GM12878 (cell line): ENCODE measurements around the gene DEFB123. TPM values are rescaled to one million over a fixed set of nuclear protein-coding genes. Genes with fewer than 3 reads are reported as not detected.
"Not testable (repeated sequence)": the region's sequence is repeated elsewhere in the genome, so short reads cannot be mapped to it uniquely, and the experiment has no call there.

Experiments used
- ATAC-seq: fragments of 200-7000 bp; cut with Tn5 transposase; 3 replicates; pipeline ENCODE4 v1.9.1; 2020; ENCODE audit warnings: mild to moderate bottlenecking, moderate library complexity
- BruUV-seq: library from RNA; stranded (reverse); fragments of 400-500 nt; replicated peaks from 2 replicates; lab custom pipeline; 2021; lab: Mats Ljungman, UMichigan
- CTCF ChIA-PET: fragments of 300-600 bp; sonication (Branson Sonifier 250); formaldehyde crosslinking; extraction: SDS; loops from one replicate; lab custom pipeline; 2021; ENCODE audit warnings: inconsistent platforms; lab: Yijun Ruan, JAX
- POLR2A ChIA-PET: fragments of 350-600 bp; formaldehyde crosslinking; extraction: SDS; loops from one replicate; lab custom pipeline; 2021; ENCODE audit warnings: inconsistent platforms; lab: Charles Lee
- RAD21 ChIA-PET: fragments of 300-600 bp; sonication (Branson Sonifier 250); formaldehyde crosslinking; loops from one replicate; lab custom pipeline; 2023; ENCODE audit warnings: antibody characterized with exemption; ENCODE audit not compliant: unreplicated experiment; lab: Charles Lee
- SMC1A ChIA-PET: fragments of 300-600 bp; sonication (Branson Sonifier 250); formaldehyde crosslinking; loops from one replicate; lab custom pipeline; 2023; ENCODE audit not compliant: unreplicated experiment, uncharacterized antibody; lab: Charles Lee
- DNase-seq: peaks from one replicate; pipeline ENCODE4 v3.0.0-alpha.2; 2011; ENCODE audit warnings: low read depth, low spot score
- FAIRE-seq: peaks from 3 replicates; lab custom pipeline; 2011; peaks lifted over from hg19 to GRCh38; lab: Jason Lieb, UNC
- H2AFZ ChIP-seq: 2 replicates; pipeline ENCODE4 v1.6.0; 2011; ENCODE audit warnings: low read depth, low read length, control low read depth; ENCODE audit not compliant: control insufficient read depth
- H3K27ac ChIP-seq: 2 replicates; pipeline ENCODE4 v1.5.1; 2011; ENCODE audit warnings: control low read depth; ENCODE audit not compliant: control insufficient read depth, insufficient read depth
- H3K27me3 ChIP-seq, 2 experiments: replicated peaks in 1 of 2; 2 replicates each; pipeline versions ENCODE4 v1.6.0 to v1.6.1; 2011; ENCODE audit warnings: low read length in 1 of 2; ENCODE audit not compliant: control insufficient read depth in 2 of 2, insufficient read depth in 2 of 2
- H3K36me3 ChIP-seq, 2 experiments: 2 replicates each; pipeline ENCODE4 v1.5.1; 2011; ENCODE audit warnings: low read length in 1 of 2; ENCODE audit not compliant: control insufficient read depth in 2 of 2, insufficient read depth in 2 of 2
- H3K4me1 ChIP-seq: 2 replicates; pipeline ENCODE4 v1.6.1; 2011; ENCODE audit warnings: mild to moderate bottlenecking, low read length, moderate library complexity, mixed read lengths; ENCODE audit not compliant: control insufficient read depth, insufficient read depth
- H3K4me2 ChIP-seq: 2 replicates; pipeline ENCODE4 v1.6.0; 2011; ENCODE audit warnings: control low read depth; ENCODE audit not compliant: control insufficient read depth, insufficient read depth
- H3K4me3 ChIP-seq: fragments of 200-600 bp; sonication (generic); 2 replicates; pipeline ENCODE4 v1.5.1; 2016
- H3K79me2 ChIP-seq: 2 replicates; pipeline ENCODE4 v1.6.0; 2011; ENCODE audit warnings: low read length; ENCODE audit not compliant: control insufficient read depth, insufficient read depth
- H3K9ac ChIP-seq: 2 replicates; pipeline ENCODE4 v1.8.0; 2011; ENCODE audit warnings: low read length, control low read depth, mixed read lengths; ENCODE audit not compliant: control insufficient read depth, insufficient read depth
- H3K9me3 ChIP-seq: replicated peaks from 3 replicates; pipeline ENCODE4 v1.5.1; 2011; ENCODE audit warnings: mild to moderate bottlenecking, low read length; ENCODE audit not compliant: control insufficient read depth, insufficient read depth
- H4K20me1 ChIP-seq: 2 replicates; pipeline ENCODE4 v1.6.0; 2011; ENCODE audit not compliant: control insufficient read depth, insufficient read depth
- CBX5 ChIP-seq: sonication (generic); IDR thresholded peaks from 2 replicates; pipeline ENCODE4 v1.6.1; 2016; ENCODE audit warnings: low read depth, moderate library complexity, mild to moderate bottlenecking, inconsistent platforms
- CEBPZ ChIP-seq: fragments of 150-350 bp; IDR thresholded peaks from 2 replicates; pipeline ENCODE4 v1.6.1; 2016; ENCODE audit warnings: low read depth, low read length
- FOS ChIP-seq: IDR thresholded peaks from 3 replicates; pipeline ENCODE4 v1.6.1; 2011; ENCODE audit warnings: borderline replicate concordance; ENCODE audit not compliant: insufficient read length; ENCODE audit errors: extremely low read depth
- IKZF2 ChIP-seq, 2 experiments: fragments of 450-650 bp; IDR thresholded peaks; 2 replicates each; pipeline ENCODE4 v1.6.1; 2017; ENCODE audit warnings: mild to moderate bottlenecking in 2 of 2, moderate library complexity in 2 of 2
- IRF5 ChIP-seq: fragments of 450-650 bp; IDR thresholded peaks from 2 replicates; pipeline ENCODE4 v1.6.1; 2017; ENCODE audit warnings: borderline replicate concordance
- NFYB ChIP-seq: IDR thresholded peaks from 2 replicates; pipeline ENCODE4 v1.6.1; 2011; ENCODE audit warnings: low read depth, mild to moderate bottlenecking, low read length, improper control_type of control experiment, moderate library complexity; ENCODE audit not compliant: insufficient read depth
- RELA ChIP-seq: fragments of 450-650 bp; IDR thresholded peaks from 2 replicates; pipeline ENCODE4 v1.8.0; 2014; ENCODE audit warnings: borderline replicate concordance; ENCODE audit not compliant: partially characterized antibody
- SMARCA5 ChIP-seq: fragments of 450-650 bp; IDR thresholded peaks from 2 replicates; pipeline ENCODE4 v1.6.1; 2017; ENCODE audit warnings: mild to moderate bottlenecking
- YY1 ChIP-seq: IDR thresholded peaks from 2 replicates; pipeline ENCODE4 v1.6.1; 2011; ENCODE audit warnings: low read depth, mild to moderate bottlenecking, low read length
- ZNF24 ChIP-seq: fragments of 450-650 bp; IDR thresholded peaks from 2 replicates; pipeline ENCODE4 v1.6.1; 2017; ENCODE audit warnings: antibody characterized with exemption, mild to moderate bottlenecking
- WGBS: methylation state at CpG from one replicate; pipeline ENCODE4 v1.1.6; 2016; ENCODE audit warnings: low lambda C conversion rate; ENCODE audit not compliant: insufficient replicate concordance, insufficient coverage; ENCODE audit errors: missing lambda C conversion rate; 5-methylcytosine and 5-hydroxymethylcytosine counted together
- in situ Hi-C: fragments of 300-500 bp; cut with MboI; formaldehyde crosslinking; loops from 9 replicates; pipeline ENCODE4 v1.14.3; 2018; ENCODE audit warnings: mixed read lengths
- intact Hi-C: fragments of 100-400 bp; cut with micrococcal nuclease; formaldehyde crosslinking; loops from one replicate; pipeline ENCODE4 v1.14.2; 2022; ENCODE audit not compliant: unreplicated experiment
- polyA plus RNA-seq, 11 experiments: library from polyadenylated mRNA; depleted of rRNA in 4 of 11; unstranded in 6 of 11; stranded (reverse) in 5 of 11; fragments of >200 nt; fragmentation: Nextera tagmentation in 4 of 11; fragmentation: Illumina TruSeq in 1 of 11; extraction: Ambion mirVana in 4 of 11; extraction: Trizol in 1 of 11; gene quantifications; 1 replicate in 1 of 11; 2 replicates in 10 of 11; pipeline versions ENCODE4 v1.2.1 to v1.2.3, GENCODE V29; 2011 to 2016; ENCODE audit warnings: inconsistent platforms in 2 of 11, missing spikeins in 2 of 11, low read depth in 1 of 11
- total RNA-seq, 4 experiments: library from RNA; depleted of rRNA in 3 of 4; stranded (reverse); fragments of >200 nt in 3 of 4; fragmentation: Illumina TruSeq in 1 of 4; extraction: Trizol in 1 of 4; gene quantifications; 2 replicates each; pipeline versions ENCODE4 v1.2.1 to v1.2.3, GENCODE V29; 2013 to 2021
- TF ChIP-seq, protein P1 (sequence below), 3 experiments: IDR thresholded peaks in 2 of 3; conservative IDR thresholded peaks in 1 of 3; 2 replicates each; pipeline ENCODE4 v1.5.1; 2011; ENCODE audit warnings: low read depth in 3 of 3, low read length in 3 of 3, mild to moderate bottlenecking in 3 of 3, control low read depth in 2 of 3, moderate library complexity in 2 of 3, inconsistent platforms in 1 of 3, mixed read lengths in 1 of 3; ENCODE audit not compliant: control insufficient read depth in 2 of 3, insufficient read depth in 1 of 3; ENCODE audit errors: extremely low read depth in 1 of 3

The DEFB123 gene
- total and polyA plus RNA-seq, 10 of the 15 experiments (the other 5 are each of a cell fraction or from before 2014, with no cell fraction given): not detected

DNA sequence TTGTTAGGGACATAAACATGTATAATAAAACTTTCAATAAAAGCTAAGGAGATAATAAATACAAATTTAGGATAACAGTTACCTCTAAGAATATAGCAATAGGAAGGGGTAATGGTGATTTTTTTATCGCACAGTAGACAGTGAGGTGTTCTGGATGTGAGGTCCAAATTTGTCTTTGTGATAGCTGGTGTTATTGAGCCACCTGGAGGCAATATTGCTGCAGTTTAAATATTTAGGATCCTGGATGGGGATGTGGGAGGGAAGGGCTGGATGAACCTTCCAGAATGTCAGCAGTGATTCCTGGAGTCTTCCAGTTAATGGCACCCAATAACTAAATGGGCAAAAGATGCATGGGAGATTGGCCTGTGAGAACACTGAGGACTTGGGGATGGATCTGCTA is 13.9 kb downstream of the DEFB123 start (continued):
- TF ChIP-seq IRF5: no peak
- no peak for TF ChIP-seq CBX5
- TF ChIP-seq, protein P1, sequence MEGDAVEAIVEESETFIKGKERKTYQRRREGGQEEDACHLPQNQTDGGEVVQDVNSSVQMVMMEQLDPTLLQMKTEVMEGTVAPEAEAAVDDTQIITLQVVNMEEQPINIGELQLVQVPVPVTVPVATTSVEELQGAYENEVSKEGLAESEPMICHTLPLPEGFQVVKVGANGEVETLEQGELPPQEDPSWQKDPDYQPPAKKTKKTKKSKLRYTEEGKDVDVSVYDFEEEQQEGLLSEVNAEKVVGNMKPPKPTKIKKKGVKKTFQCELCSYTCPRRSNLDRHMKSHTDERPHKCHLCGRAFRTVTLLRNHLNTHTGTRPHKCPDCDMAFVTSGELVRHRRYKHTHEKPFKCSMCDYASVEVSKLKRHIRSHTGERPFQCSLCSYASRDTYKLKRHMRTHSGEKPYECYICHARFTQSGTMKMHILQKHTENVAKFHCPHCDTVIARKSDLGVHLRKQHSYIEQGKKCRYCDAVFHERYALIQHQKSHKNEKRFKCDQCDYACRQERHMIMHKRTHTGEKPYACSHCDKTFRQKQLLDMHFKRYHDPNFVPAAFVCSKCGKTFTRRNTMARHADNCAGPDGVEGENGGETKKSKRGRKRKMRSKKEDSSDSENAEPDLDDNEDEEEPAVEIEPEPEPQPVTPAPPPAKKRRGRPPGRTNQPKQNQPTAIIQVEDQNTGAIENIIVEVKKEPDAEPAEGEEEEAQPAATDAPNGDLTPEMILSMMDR (IDR thresholded peaks at IDR 0.05 in 2 of 3, conservative IDR thresholded peaks at IDR 0.05 in 1 of 3; ENCODE audit: control insufficient read depth in 2 of 3, extremely low read depth in 1 of 3, insufficient read depth in 1 of 3, low read depth in 3 of 3, low read length in 3 of 3): no peak
- TF ChIP-seq NFYB: no peak
- no peak for TF ChIP-seq IKZF2 (IDR thresholded peaks at IDR 0.05)
- TF ChIP-seq YY1: no peak
- no peak for TF ChIP-seq RELA
- TF ChIP-seq FOS: no peak
- no peak for TF ChIP-seq ZNF24
- TF ChIP-seq CEBPZ: no peak
- TF ChIP-seq SMARCA5: no peak

GRCh38 chr20:31470946-31471345 is 30.5 kb downstream of the DEFB123 start:
- CTCF ChIA-PET, BruUV-seq, in situ Hi-C loops, RAD21 ChIA-PET, FAIRE-seq, H3K9me3 ChIP-seq, H3K4me1 ChIP-seq, H3K9ac ChIP-seq, SMC1A ChIA-PET, H3K4me3 ChIP-seq, H3K27me3 ChIP-seq, ATAC-seq, intact Hi-C loops, H3K36me3 ChIP-seq, H3K79me2 ChIP-seq, POLR2A ChIA-PET, H4K20me1 ChIP-seq, DNase-seq, H3K27ac ChIP-seq, H3K4me2 ChIP-seq, H2AFZ ChIP-seq: not testable (repeated sequence)
- WGBS: no CpG with 5 or more reads among the region's 33 CpGs
